IMR-90 (cell line): Measurements from ENCODE around the gene MFN1. TPM values are rescaled to one million over a fixed set of nuclear protein-coding genes. Genes with fewer than 3 reads are reported as not detected.
"Not testable (repeated sequence)": the region's sequence is repeated elsewhere in the genome, so short reads cannot be mapped to it uniquely, and the experiment has no call there.

Source experiments
- ATAC-seq: fragments of 200-7000 bp; cut with Tn5 transposase; 2 replicates; pipeline ENCODE4 v1.9.1; 2020; ENCODE audit warnings: low read depth, mild to moderate bottlenecking, moderate library complexity
- BruUV-seq: library from RNA; stranded (reverse); fragments of 400-500 nt; replicated peaks from 2 replicates; lab custom pipeline; 2021; lab: Mats Ljungman, UMichigan
- CTCF ChIA-PET: fragments of 300-600 bp; formaldehyde crosslinking; extraction: SDS; loops from one replicate; lab custom pipeline; 2021; ENCODE audit warnings: antibody characterized with exemption; lab: Yijun Ruan, JAX
- POLR2A ChIA-PET: fragments of 300-600 bp; sonication (Branson Sonifier 250); formaldehyde crosslinking; loops from one replicate; lab custom pipeline; 2022; ENCODE audit warnings: antibody characterized with exemption; ENCODE audit not compliant: unreplicated experiment; lab: Charles Lee
- DNase-seq: peaks from one replicate; pipeline ENCODE4 v3.0.0; 2013
- H2AFZ ChIP-seq: replicated peaks from 2 replicates; pipeline ENCODE3; 2013; ENCODE audit warnings: low read length, mild to moderate bottlenecking; ENCODE audit not compliant: poor library complexity
- H2AK5ac ChIP-seq: 2 replicates; pipeline ENCODE4 v1.6.1; 2013; ENCODE audit warnings: low read depth, low read length, inconsistent platforms
- H2AK9ac ChIP-seq: replicated peaks from 2 replicates; pipeline ENCODE3; 2013; ENCODE audit warnings: mild to moderate bottlenecking, low read depth, low read length, moderate library complexity; ENCODE audit not compliant: poor library complexity
- H2BK120ac ChIP-seq: 2 replicates; pipeline ENCODE4 v1.6.1; 2013; ENCODE audit warnings: low read depth, low read length, inconsistent platforms
- H2BK15ac ChIP-seq: 3 replicates; pipeline ENCODE4 v1.6.1; 2013; ENCODE audit warnings: low read depth, low read length, inconsistent platforms
- H2BK20ac ChIP-seq: 2 replicates; pipeline ENCODE4 v1.6.1; 2013; ENCODE audit warnings: low read depth, mild to moderate bottlenecking, inconsistent platforms, low read length, moderate library complexity
- H2BK5ac ChIP-seq: 2 replicates; pipeline ENCODE4 v1.6.1; 2013; ENCODE audit warnings: mild to moderate bottlenecking, low read depth, low read length, inconsistent platforms; ENCODE audit not compliant: poor library complexity, severe bottlenecking
- H3K14ac ChIP-seq: replicated peaks from 2 replicates; pipeline ENCODE4 v1.6.1; 2013; ENCODE audit warnings: low read depth, low read length, inconsistent platforms
- H3K18ac ChIP-seq: 2 replicates; pipeline ENCODE4 v1.6.1; 2013; ENCODE audit warnings: low read depth, low read length, control low read depth
- H3K23ac ChIP-seq: 2 replicates; pipeline ENCODE4 v1.6.1; 2013; ENCODE audit warnings: low read depth, low read length, inconsistent platforms
- H3K27ac ChIP-seq: 2 replicates; pipeline ENCODE4 v1.5.1; 2013; ENCODE audit warnings: mild to moderate bottlenecking, control low read depth, low read length; ENCODE audit not compliant: insufficient read depth
- H3K27me3 ChIP-seq: 2 replicates; pipeline ENCODE4 v1.6.1; 2013; ENCODE audit warnings: low read length; ENCODE audit not compliant: control insufficient read depth, insufficient read depth
- H3K36me3 ChIP-seq: 2 replicates; pipeline ENCODE4 v1.6.1; 2013; ENCODE audit warnings: low read length, mixed read lengths; ENCODE audit not compliant: control insufficient read depth, insufficient read depth
- H3K4ac ChIP-seq: 2 replicates; pipeline ENCODE4 v1.6.1; 2013; ENCODE audit warnings: low read depth, low read length, inconsistent platforms
- H3K4me1 ChIP-seq: 2 replicates; pipeline ENCODE4 v1.6.1; 2013; ENCODE audit warnings: low read length, mixed read lengths; ENCODE audit not compliant: control insufficient read depth, insufficient read depth
- H3K4me2 ChIP-seq: 2 replicates; pipeline ENCODE4 v1.6.1; 2013; ENCODE audit warnings: low read depth, mild to moderate bottlenecking, control low read depth, low read length, moderate library complexity
- H3K4me3 ChIP-seq: 2 replicates; pipeline ENCODE4 v1.5.1; 2013; ENCODE audit warnings: low read depth, mild to moderate bottlenecking, control low read depth, low read length, moderate library complexity; ENCODE audit not compliant: insufficient read depth
- H3K56ac ChIP-seq: 2 replicates; pipeline ENCODE4 v1.6.1; 2013; ENCODE audit warnings: low read length, inconsistent platforms; ENCODE audit not compliant: insufficient read depth; ENCODE audit errors: extremely low read depth
- H3K79me1 ChIP-seq, 2 experiments: 2 replicates each; pipeline ENCODE4 v1.6.1; 2013; ENCODE audit warnings: low read length in 2 of 2, inconsistent platforms in 1 of 2, low read depth in 1 of 2
- H3K9ac ChIP-seq: 2 replicates; pipeline ENCODE4 v1.6.1; 2013; ENCODE audit warnings: low read depth, low read length, control low read depth
- H3K9me1 ChIP-seq: 2 replicates; pipeline ENCODE4 v1.6.1; 2013; ENCODE audit warnings: low read length, inconsistent platforms; ENCODE audit not compliant: insufficient read depth
- H3K9me3 ChIP-seq: 2 replicates; pipeline ENCODE4 v1.6.1; 2013; ENCODE audit warnings: low read length; ENCODE audit not compliant: control insufficient read depth, insufficient read depth
- H4K20me1 ChIP-seq: 2 replicates; pipeline ENCODE4 v1.6.1; 2013; ENCODE audit warnings: low read length, inconsistent platforms; ENCODE audit not compliant: insufficient read depth
- H4K5ac ChIP-seq: 2 replicates; pipeline ENCODE4 v1.6.1; 2013; ENCODE audit warnings: mild to moderate bottlenecking, low read depth, low read length, control low read depth
- H4K8ac ChIP-seq, 2 experiments: 2 replicates each; pipeline ENCODE4 v1.6.1; 2013; ENCODE audit warnings: low read depth in 2 of 2, low read length in 2 of 2, control low read depth in 1 of 2, inconsistent platforms in 1 of 2
- H4K91ac ChIP-seq: 2 replicates; pipeline ENCODE4 v1.6.1; 2013; ENCODE audit warnings: low read depth, low read length, inconsistent platforms; ENCODE audit not compliant: insufficient read depth
- RAD21 ChIP-seq: IDR thresholded peaks from 2 replicates; pipeline ENCODE4 v1.6.1; 2012; ENCODE audit warnings: low read length, improper control_type of control experiment
- WGBS, 2 experiments: methylation state at CpG; one replicate each; pipeline versions ENCODE4 v1.1.5 to v1.1.7; 2013; ENCODE audit warnings: missing lambda C conversion rate in 2 of 2; ENCODE audit not compliant: insufficient read length in 1 of 2; ENCODE audit errors: extremely low coverage in 2 of 2; 5-methylcytosine and 5-hydroxymethylcytosine counted together
- dilution Hi-C: fragments of 300-500 bp; cut with HindIII; formaldehyde crosslinking; loops from one replicate; pipeline ENCODE4 v1.14.3; 2018; ENCODE audit warnings: low sequenced_read_pairs; ENCODE audit not compliant: unreplicated experiment
- in situ Hi-C: fragments of 300-500 bp; cut with MboI; formaldehyde crosslinking; loops from 3 replicates; pipeline ENCODE4 v1.14.3; 2019; ENCODE audit warnings: low sequenced_read_pairs, inconsistent platforms, mixed read lengths
- intact Hi-C: fragments of 100-400 bp; cut with micrococcal nuclease; formaldehyde crosslinking; loops from 2 replicates; pipeline ENCODE4 v1.10.0; 2022
- polyA plus RNA-seq, 3 experiments: library from polyadenylated mRNA; depleted of rRNA; stranded (reverse); fragments of >200 nt; gene quantifications; 2 replicates each; pipeline ENCODE4 v1.2.3, GENCODE V29; 2012; ENCODE audit warnings: low replicate concordance in 1 of 3
- total RNA-seq: library from RNA; depleted of rRNA; stranded (reverse); fragments of >200 nt; gene quantifications from 2 replicates; pipeline ENCODE4 v1.2.3, GENCODE V29; 2012
- TF ChIP-seq, protein P1 (sequence below): conservative IDR thresholded peaks from 2 replicates; pipeline ENCODE4 v1.5.1; 2012; ENCODE audit warnings: mild to moderate bottlenecking, low read depth, low read length, improper control_type of control experiment
- TF ChIP-seq, protein P2 (sequence below): fragments of 150-350 bp; IDR thresholded peaks from 2 replicates; pipeline ENCODE4 v1.6.1; 2016; ENCODE audit warnings: low read depth, mild to moderate bottlenecking, low read length, moderate library complexity, borderline replicate concordance

The MFN1 gene
- total and polyA plus RNA-seq, 2 of the 4 experiments (the other 2 are of a cell fraction) = 23.6 to 40.3 TPM

DNA sequence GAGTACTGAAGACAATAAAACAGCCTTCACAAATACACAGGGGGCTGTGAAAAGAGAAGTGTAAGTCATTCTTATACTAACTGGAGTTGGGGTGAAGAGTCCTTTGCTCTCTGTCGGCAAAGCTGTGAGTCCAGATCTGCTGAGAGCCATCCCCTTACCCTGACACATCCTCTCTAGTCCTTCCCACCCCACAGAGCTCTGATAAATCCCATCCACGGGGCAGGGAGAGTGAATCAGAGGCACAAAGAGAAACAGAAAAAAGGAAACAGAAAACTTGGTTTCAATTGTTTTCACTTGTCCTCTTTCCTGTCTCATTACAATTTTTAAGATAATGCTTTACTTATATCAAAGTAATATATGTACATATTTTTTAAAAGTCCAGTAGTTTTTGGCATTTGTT, 42.9 kb upstream of the MFN1 start:
- H4K91ac ChIP-seq = no peak overlapping the region
- intact Hi-C loops = no loop called here
- no peak overlapping the region for H3K4ac ChIP-seq
- peak overlapping the region; percentile 19 for H2AFZ ChIP-seq
- DNase-seq (no peak), ATAC-seq (peak; percentile 48; the same call in 1 of the 2 replicates)
- no peak overlapping the region for H3K56ac ChIP-seq
- no peaks in the 10 kb centered on the region for H3K79me1 ChIP-seq
- H3K14ac ChIP-seq = no peak overlapping the region
- no peaks in the 10 kb centered on the region for H3K4me1 ChIP-seq
- BruUV-seq = no TSS peak
- no peak overlapping the region for H4K5ac ChIP-seq
- no peak overlapping the region for H3K9ac ChIP-seq
- POLR2A ChIA-PET = no interaction called here
- no peak overlapping the region for H2BK20ac ChIP-seq
- H3K27me3 ChIP-seq = no peaks in the 10 kb centered on the region
- no peak overlapping the region for H2AK9ac ChIP-seq
- H3K36me3 ChIP-seq = no peaks in the 10 kb centered on the region
- H2BK120ac ChIP-seq = no peak overlapping the region
- H3K9me1 ChIP-seq = no peaks in the 10 kb centered on the region
- H2BK15ac ChIP-seq = no peak overlapping the region
- no peak overlapping the region for H3K4me2 ChIP-seq
- no peak overlapping the region for H2BK5ac ChIP-seq
- WGBS, 2 experiments = no CpG with 5 or more reads among the region's 2 CpGs
- no peak overlapping the region for H3K27ac ChIP-seq
- H4K8ac ChIP-seq = no peak overlapping the region
- dilution Hi-C loops = no loop called here
- H3K9me3 ChIP-seq = no peaks in the 10 kb centered on the region
- H3K23ac ChIP-seq = no peak overlapping the region
- H2AK5ac ChIP-seq = no peak overlapping the region
- H3K4me3 ChIP-seq = no peak overlapping the region
- H3K18ac ChIP-seq = no peak overlapping the region
- H4K20me1 ChIP-seq = no peaks in the 10 kb centered on the region
- CTCF ChIA-PET = no interaction called here
- in situ Hi-C loops = no loop called here
- no peak for TF ChIP-seq RAD21
- TF ChIP-seq, protein P1, sequence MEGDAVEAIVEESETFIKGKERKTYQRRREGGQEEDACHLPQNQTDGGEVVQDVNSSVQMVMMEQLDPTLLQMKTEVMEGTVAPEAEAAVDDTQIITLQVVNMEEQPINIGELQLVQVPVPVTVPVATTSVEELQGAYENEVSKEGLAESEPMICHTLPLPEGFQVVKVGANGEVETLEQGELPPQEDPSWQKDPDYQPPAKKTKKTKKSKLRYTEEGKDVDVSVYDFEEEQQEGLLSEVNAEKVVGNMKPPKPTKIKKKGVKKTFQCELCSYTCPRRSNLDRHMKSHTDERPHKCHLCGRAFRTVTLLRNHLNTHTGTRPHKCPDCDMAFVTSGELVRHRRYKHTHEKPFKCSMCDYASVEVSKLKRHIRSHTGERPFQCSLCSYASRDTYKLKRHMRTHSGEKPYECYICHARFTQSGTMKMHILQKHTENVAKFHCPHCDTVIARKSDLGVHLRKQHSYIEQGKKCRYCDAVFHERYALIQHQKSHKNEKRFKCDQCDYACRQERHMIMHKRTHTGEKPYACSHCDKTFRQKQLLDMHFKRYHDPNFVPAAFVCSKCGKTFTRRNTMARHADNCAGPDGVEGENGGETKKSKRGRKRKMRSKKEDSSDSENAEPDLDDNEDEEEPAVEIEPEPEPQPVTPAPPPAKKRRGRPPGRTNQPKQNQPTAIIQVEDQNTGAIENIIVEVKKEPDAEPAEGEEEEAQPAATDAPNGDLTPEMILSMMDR = no peak
- TF ChIP-seq, protein P2, sequence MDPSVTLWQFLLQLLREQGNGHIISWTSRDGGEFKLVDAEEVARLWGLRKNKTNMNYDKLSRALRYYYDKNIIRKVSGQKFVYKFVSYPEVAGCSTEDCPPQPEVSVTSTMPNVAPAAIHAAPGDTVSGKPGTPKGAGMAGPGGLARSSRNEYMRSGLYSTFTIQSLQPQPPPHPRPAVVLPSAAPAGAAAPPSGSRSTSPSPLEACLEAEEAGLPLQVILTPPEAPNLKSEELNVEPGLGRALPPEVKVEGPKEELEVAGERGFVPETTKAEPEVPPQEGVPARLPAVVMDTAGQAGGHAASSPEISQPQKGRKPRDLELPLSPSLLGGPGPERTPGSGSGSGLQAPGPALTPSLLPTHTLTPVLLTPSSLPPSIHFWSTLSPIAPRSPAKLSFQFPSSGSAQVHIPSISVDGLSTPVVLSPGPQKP = no peak

DNA sequence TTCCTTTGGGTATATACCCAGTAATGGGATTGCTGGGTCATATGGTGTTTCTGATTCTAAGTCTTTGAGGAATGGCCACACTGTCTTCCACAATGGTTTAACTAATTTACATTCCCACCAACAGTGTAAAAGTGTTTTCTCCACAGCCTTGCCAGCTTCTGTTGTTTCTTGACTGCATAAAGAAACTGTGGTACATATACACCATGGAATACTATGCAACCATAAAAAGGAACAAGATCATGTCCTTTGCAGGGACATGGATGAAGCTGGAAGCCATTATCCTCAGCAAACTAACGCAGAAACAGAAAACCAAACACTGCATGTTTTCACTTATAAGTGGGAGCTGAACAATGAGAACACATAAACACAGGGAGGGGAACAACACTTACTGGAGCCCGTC, 40.1 kb upstream of the MFN1 start:
- H2BK5ac ChIP-seq, CTCF ChIA-PET: not testable (repeated sequence)

More for the DNA sequence above, 40.1 kb upstream of the MFN1 start:
- H2BK20ac ChIP-seq, H3K14ac ChIP-seq, H3K27me3 ChIP-seq, H2AFZ ChIP-seq, H3K36me3 ChIP-seq, BruUV-seq, H2AK5ac ChIP-seq, H3K27ac ChIP-seq, H3K4me3 ChIP-seq, H3K9me3 ChIP-seq, H3K4me1 ChIP-seq, dilution Hi-C loops, intact Hi-C loops, H3K9me1 ChIP-seq, H3K4ac ChIP-seq, H3K9ac ChIP-seq, H4K20me1 ChIP-seq, H4K5ac ChIP-seq, H2BK120ac ChIP-seq, H3K23ac ChIP-seq, H3K79me1 ChIP-seq, DNase-seq, in situ Hi-C loops, POLR2A ChIA-PET, H2AK9ac ChIP-seq, H2BK15ac ChIP-seq, ATAC-seq, H4K8ac ChIP-seq, H3K18ac ChIP-seq, H3K56ac ChIP-seq, H3K4me2 ChIP-seq, H4K91ac ChIP-seq: not testable (repeated sequence)
- WGBS, 2 experiments = no CpG with 5 or more reads among the region's 2 CpGs
